Lower leg skin (tissue), 3 donors: ENCODE results near the gene TRPM3.

ENCODE experiments used
- POLR2A ChIP-seq, 2 donors: fragments of 450-650 bp; IDR thresholded peaks; one replicate each; pipeline ENCODE4 v1.6.1; 2016 to 2017; ENCODE audit warnings: antibody characterized with exemption in 2 of 2, mild to moderate bottlenecking in 1 of 2, moderate library complexity in 1 of 2
- TF ChIP-seq, protein P1 (sequence below), 3 donors: fragments of 450-650 bp; IDR thresholded peaks; one replicate each; pipeline ENCODE4 v1.5.1; 2016; ENCODE audit warnings: antibody characterized with exemption in 3 of 3, mild to moderate bottlenecking in 3 of 3, moderate library complexity in 2 of 3

GRCh38 chr9:70588999-70589398 lies 532.4 kb downstream of the TRPM3 start:
- TF ChIP-seq, protein P1, sequence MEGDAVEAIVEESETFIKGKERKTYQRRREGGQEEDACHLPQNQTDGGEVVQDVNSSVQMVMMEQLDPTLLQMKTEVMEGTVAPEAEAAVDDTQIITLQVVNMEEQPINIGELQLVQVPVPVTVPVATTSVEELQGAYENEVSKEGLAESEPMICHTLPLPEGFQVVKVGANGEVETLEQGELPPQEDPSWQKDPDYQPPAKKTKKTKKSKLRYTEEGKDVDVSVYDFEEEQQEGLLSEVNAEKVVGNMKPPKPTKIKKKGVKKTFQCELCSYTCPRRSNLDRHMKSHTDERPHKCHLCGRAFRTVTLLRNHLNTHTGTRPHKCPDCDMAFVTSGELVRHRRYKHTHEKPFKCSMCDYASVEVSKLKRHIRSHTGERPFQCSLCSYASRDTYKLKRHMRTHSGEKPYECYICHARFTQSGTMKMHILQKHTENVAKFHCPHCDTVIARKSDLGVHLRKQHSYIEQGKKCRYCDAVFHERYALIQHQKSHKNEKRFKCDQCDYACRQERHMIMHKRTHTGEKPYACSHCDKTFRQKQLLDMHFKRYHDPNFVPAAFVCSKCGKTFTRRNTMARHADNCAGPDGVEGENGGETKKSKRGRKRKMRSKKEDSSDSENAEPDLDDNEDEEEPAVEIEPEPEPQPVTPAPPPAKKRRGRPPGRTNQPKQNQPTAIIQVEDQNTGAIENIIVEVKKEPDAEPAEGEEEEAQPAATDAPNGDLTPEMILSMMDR (IDR thresholded peaks at IDR 0.05): no peak
- TF ChIP-seq POLR2A (IDR thresholded peaks at IDR 0.05): no peak
